Suppressor macrophage treated with lipopolysaccharide for 4 hours (primary cell): ENCODE data around the gene NTMT1.
"Not testable (repeated sequence)": the region's sequence is repeated elsewhere in the genome, so short reads cannot be mapped to it uniquely, and the experiment has no call there.

Experiments
- DNase-seq: peaks from one replicate; pipeline ENCODE4 v3.0.0-alpha.2; 2020

Gene NTMT1, protein sequence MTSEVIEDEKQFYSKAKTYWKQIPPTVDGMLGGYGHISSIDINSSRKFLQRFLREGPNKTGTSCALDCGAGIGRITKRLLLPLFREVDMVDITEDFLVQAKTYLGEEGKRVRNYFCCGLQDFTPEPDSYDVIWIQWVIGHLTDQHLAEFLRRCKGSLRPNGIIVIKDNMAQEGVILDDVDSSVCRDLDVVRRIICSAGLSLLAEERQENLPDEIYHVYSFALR

GRCh38 chr9:129626079-129626624 is at the start of gene NTMT1:
Gene NTMT1 (plus strand): TSS chr9:129626163. CDS start chr9:129632704, 6,541 bp downstream.
- DNase-seq: peak; percentile 93

GRCh38 chr9:129576546-129577543 is 49.1 kb upstream of the NTMT1 start:
- DNase-seq: no peak

GRCh38 chr9:129579294-129579693 is 46.7 kb upstream of the NTMT1 start:
- no peak for DNase-seq

DNA sequence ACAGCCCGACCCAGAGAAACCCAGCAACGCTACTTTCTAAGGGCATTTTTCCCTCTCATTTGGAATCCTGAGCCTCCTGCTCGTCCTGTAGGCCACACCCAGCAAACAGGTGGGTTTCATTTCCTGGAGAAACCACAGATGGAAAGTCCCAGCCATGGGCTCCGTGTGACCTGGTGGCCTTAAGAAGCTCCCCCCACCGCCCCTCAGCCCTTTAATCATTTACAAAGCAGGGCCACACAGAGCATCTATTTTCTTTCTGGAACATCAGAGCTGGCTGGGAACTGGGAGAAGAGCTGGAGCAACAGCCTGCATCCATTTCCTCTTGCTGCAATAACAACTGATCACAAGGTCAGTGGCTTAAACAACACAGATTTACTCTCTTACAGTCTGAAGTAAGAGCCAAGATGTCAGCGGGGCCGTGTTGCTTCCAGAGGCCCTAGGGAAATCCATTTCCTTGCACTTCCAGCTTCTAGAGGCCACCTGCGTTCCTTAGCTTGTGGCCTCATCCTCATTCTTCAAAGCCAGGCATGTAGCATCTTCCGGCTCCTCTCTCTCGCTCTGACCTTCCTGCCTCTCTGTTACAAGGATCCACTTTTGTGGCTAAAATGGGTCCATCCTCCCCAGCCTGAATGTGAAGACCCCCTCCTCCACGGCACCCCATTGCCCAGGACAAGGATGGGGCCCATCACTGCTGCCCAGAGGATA is 45.6 kb upstream of the NTMT1 start:
- no peak for DNase-seq

DNA sequence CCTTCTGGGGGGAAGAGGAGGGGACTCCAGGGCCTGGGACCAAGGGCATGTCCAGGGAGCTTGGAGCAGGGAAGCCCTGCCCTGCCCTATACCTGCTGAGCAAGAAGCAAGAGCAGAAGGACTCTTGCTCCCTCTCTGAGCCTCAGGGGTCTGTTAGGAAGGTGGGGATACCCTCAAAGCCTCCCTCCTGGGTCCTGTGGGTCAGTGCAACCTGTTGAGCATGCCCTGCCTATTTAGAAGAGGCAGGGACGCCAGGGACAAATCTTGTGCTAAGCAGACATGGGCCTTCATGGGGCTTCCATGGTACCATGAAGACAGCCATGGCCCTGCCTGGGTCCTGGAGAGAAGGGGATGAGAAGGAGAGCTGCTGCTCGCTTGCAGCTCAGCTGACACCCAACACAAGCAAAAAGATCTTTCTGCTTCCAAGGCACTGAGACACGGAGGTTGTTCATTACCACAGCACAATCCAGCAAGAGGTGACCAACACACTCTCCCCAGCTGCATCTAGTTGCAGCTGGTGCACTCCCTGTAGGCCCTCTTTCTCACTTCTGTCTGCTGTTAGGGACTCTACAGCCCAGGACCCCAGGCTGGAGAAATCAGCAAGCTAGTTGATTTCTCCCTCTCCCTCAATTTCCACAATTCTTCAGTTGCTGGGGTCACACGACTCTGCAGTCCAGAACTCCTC is 44.3 kb upstream of the NTMT1 start:
- no peak for DNase-seq

GRCh38 chr9:129582855-129583254 is 43.1 kb upstream of the NTMT1 start:
- no peak for DNase-seq

- DNase-seq: no peak
Measured at GRCh38 chr9:129583308-129584038, 42.5 kb upstream of the NTMT1 start.

DNA sequence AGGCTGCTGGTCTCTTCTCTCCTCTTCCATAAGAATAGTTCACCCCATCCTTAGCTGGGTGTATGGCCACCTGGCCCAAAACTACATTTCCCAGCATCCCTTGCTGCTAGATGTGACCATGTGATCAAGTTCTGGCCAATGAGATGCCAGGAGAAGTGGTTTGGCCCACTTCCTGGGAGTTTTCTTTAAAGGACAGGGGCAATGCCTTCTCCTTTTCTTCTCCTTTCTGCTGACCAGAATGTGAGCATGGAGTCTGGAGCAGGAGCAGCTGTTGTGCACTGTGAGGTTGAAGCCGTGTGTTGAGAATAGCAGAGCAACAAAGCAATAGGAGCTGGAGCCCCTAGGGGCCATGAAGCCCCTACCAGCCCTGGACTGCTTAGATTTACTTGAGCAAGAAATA is 41.8 kb upstream of the NTMT1 start:
- DNase-seq: peak; percentile 85

GRCh38 chr9:129585352-129585751 is 40.6 kb upstream of the NTMT1 start:
- DNase-seq: no peak

DNA sequence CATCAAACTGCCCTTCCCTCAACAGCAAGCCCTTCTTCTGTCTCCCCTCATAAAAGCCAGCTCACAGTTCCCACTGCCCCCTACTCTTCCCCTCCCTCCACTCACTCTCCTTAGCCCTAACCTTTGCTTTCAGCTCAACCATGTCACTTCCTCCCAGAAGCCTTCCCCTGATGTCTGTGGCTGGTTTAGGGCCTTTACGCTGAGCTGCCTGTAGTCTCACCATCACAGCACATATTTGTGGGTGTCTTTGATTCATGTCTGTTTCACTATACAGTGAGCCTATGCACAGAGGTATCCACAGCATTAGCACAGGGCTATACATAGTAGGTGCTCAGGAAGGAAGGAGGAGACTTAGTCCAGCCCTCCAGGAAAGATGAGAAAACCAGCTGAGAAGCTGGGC is 39.7 kb upstream of the NTMT1 start:
- no peak for DNase-seq

DNA sequence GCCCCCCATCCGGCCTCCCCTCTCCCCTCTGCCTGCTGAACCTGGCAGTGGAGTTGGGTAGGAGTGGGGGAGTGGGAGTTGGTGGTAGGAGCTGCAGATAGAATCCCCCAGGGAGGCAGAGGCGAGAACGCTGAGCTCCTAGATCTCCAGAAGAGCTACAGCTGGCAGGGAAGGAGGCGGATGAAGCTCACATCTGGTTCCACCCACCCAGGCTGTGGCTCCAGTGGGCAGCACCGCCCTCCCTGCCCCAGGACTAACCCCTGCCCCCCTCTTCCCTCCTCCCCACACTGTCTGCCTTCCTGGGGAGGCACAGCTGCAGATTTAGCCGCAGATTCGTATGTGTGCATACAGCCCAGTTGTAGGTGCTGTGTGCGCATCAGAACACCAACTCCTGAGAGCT is 39.3 kb upstream of the NTMT1 start:
- DNase-seq: no peak

GRCh38 chr9:129587487-129588262 is 38.3 kb upstream of the NTMT1 start:
- DNase-seq: no peak

GRCh38 chr9:129590466-129590865 is 35.5 kb upstream of the NTMT1 start:
- no peak for DNase-seq

DNA sequence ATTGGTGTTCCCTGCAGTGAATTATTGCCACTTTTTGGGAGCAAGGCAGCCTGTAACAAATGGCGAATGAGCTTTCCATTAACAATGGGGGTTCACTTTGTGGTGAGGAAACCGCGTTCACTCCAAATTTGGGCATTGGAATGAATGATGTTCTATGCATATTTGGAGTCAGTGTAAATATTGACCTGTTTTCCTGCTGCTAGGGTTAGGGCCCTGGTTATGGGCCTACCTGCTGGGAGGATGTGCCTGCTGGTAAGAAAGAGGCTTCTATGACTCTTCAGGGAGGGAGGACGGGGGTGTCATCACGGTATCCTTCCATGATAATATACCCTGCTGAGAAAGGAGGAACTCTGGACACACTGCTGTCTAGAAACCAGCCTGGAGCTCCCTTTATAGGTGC is 34.0 kb upstream of the NTMT1 start:
- DNase-seq: no peak

DNA sequence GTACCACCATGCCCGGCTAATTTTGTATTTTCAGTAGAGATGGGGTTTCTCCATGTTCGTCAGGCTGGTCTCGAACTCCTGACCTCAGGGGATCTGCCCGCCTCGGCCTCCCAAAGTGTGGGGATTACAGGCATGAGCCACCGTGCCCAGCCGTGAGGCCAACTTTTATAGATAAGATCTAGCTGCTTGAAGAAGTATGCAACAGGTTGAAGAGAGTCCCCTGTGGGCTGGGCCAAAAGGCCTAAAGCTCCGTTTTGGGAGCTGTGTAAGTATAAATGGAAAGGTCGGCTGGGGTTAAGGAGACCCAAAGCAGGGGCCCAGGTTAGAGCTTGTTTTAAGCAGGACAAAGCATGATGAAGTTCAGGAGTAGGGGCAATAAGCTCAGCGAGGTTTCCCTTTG is 33.2 kb upstream of the NTMT1 start:
- DNase-seq: not testable (repeated sequence)

DNA sequence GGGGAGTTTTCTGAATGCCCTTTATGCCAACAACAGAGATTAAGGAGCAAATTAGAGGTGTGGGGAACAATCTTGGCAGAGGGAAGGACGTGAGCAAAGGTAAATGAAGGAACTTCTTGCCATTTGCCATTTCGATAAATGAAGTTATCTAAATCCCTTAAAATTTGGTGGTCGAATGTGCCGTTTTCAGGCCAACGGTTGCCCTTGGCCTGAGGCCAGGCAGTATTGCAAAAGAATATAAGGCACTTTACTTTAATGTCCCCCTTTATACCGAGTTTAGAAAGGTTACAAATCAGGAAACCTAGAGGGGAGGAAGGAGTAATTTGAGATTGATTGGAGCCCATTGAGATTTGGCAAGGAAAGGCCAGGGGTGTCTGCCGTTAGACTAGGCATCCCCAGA is 31.3 kb upstream of the NTMT1 start:
- no peak for DNase-seq

DNA sequence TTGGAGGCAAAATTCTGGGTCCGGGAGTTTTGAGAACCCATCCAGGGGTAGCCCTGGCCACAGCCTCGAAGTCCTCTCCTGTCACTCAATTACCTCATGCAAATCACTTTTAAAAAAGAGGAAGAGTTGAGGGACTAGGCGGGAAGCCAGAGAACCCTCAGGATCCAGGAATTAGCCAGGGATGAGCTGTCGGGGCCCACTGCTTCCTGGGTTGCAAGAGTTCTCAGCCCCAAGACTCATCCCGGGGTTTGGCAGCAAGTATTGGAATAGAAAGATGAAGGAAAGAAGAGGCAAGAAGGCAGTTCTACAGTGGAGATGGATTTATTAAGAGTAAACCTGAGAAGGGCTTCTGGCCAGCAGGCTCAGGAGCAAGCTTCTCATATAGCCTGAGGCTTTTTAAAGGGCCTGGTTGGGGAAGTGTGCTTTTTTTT is 30.6 kb upstream of the NTMT1 start:
- DNase-seq: peak; percentile 61

- DNase-seq: peak; percentile 76
Measured at GRCh38 chr9:129595903-129596540, 29.9 kb upstream of the NTMT1 start.

DNA sequence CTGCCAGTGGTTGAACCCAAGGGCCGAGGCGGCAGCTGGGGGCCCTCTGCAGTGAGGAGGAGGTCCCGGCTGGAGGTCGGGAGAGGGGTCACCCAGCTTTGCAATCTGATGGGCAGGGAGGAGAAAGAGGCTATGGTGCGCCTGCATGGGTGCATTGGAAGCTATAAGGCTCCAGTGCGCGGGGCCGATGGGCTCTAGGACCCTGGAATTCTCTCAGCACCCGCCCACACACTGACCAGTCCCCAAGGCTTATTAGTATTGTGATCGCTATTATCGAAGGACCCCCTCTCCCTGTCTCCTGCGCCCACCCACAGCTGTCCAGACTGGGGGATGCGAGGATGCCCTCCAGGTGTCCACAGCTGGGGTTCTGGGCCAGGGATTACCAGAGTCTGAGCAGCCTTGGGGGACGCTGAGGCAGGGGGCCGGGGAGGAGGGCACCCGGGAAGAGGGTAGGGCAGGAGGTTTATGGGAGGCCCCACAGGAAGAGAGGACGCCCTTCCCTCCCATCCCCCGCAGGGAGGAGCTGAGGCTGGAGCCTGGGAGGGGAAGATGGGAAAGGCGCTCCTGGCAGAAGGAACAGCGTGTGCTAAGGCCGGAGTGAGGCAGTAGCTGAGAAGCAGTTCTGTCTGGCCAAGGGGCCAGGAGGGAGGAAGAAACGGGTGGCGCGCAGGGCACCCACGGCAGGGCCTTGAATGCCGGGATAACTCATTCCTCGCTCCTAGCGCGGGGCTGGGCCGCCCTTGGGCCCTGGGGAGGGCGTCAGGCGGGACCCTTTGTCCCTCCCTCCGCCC is 29.2 kb upstream of the NTMT1 start:
- no peak for DNase-seq
